Spinal cord (tissue), 10 donors: ENCODE measurements around the gene PRKD1. TPM values are rescaled to one million over a fixed set of nuclear protein-coding genes. Genes with fewer than 3 reads are reported as not detected.
"Not testable (repeated sequence)": the region's sequence is repeated elsewhere in the genome, so short reads cannot be mapped to it uniquely, and the experiment has no call there.

Experiments used
- DNase-seq, 6 donors: peaks; one replicate each; pipeline versions ENCODE4 v3.0.0 to v3.0.0-alpha.2; 2013 to 2015; ENCODE audit warnings: low spot score in 6 of 6, low read depth in 4 of 6
- H3K27ac ChIP-seq: one replicate; pipeline ENCODE4 v1.5.1; 2013; ENCODE audit warnings: low read depth, low read length, control low read depth
- H3K27me3 ChIP-seq: one replicate; pipeline ENCODE4 v1.6.1; 2013; ENCODE audit warnings: low read length; ENCODE audit not compliant: control insufficient read depth, insufficient read depth
- H3K36me3 ChIP-seq: one replicate; pipeline ENCODE4 v1.6.1; 2013; ENCODE audit warnings: low read length; ENCODE audit not compliant: control insufficient read depth, insufficient read depth
- H3K4me1 ChIP-seq: one replicate; pipeline ENCODE4 v1.6.1; 2013; ENCODE audit warnings: low read length; ENCODE audit not compliant: control insufficient read depth, insufficient read depth
- H3K4me3 ChIP-seq: one replicate; pipeline ENCODE4 v1.5.1; 2013; ENCODE audit warnings: low read depth, low read length, control low read depth
- H3K9me3 ChIP-seq: one replicate; pipeline ENCODE4 v1.6.1; 2013; ENCODE audit warnings: low read length; ENCODE audit not compliant: control insufficient read depth, insufficient read depth
- WGBS: methylation state at CpG from one replicate; pipeline ENCODE4 v1.1.5; 2013; ENCODE audit warnings: missing lambda C conversion rate; ENCODE audit not compliant: insufficient coverage; 5-methylcytosine and 5-hydroxymethylcytosine counted together
- polyA plus RNA-seq, 2 donors: library from polyadenylated mRNA; unstranded; fragments of 120-200 nt; gene quantifications; one replicate each; pipeline ENCODE4 v1.2.1, GENCODE V29; 2013; ENCODE audit not compliant: insufficient read length in 2 of 2
- total RNA-seq, 2 donors: library from RNA; depleted of rRNA in 1 of 2; stranded (reverse); fragments of 120-200 nt in 1 of 2; fragments of >200 nt in 1 of 2; gene quantifications; one replicate each; pipeline versions ENCODE4 v1.2.3 to v1.2.4, GENCODE V29; 2013 to 2014
- donor health status: healthy.

The PRKD1 gene
- total and polyA plus RNA-seq, 4 donors: 14.4 to 23.9 (median 20.9) TPM

GRCh38 chr14:29868000-29868399, 59.6 kb downstream of the PRKD1 start:
- Histone ChIP-seq H3K36me3 (no peaks in the 10 kb centered on the region), H3K27ac (no peak overlapping the region), H3K27me3 (no peaks in the 10 kb centered on the region), H3K4me1 (no peaks in the 10 kb centered on the region), H3K9me3 (no peaks in the 10 kb centered on the region), H3K4me3 (no peak overlapping the region)
- DNase-seq: peak in 2 of 6 donors; percentile 53 to 54
- WGBS: 0% methylated on average over 1 of the region's 3 CpGs

- H3K9me3 ChIP-seq: no peaks in the 10 kb centered on the region
- WGBS: 17% methylated on average over 1 of the region's 2 CpGs
- no peaks in the 10 kb centered on the region for H3K36me3 ChIP-seq
- H3K27me3 ChIP-seq: no peaks in the 10 kb centered on the region
- no peak overlapping the region for H3K27ac ChIP-seq
- no peak overlapping the region for H3K4me3 ChIP-seq
- H3K4me1 ChIP-seq: no peaks in the 10 kb centered on the region
- DNase-seq: peak in 1 of 6 donors; percentile 20
These were observed 62.3 kb downstream of the PRKD1 start for GRCh38 chr14:29865299-29865698.

- DNase-seq: no peak
- Histone ChIP-seq H3K9me3 (no peaks in the 10 kb centered on the region), H3K27me3 (no peaks in the 10 kb centered on the region), H3K36me3 (no peaks in the 10 kb centered on the region), H3K4me1 (no peaks in the 10 kb centered on the region), H3K27ac (no peak overlapping the region), H3K4me3 (no peak overlapping the region)
- WGBS: 75% methylated on average over 1 of the region's 2 CpGs
These were observed 65.7 kb downstream of the PRKD1 start for GRCh38 chr14:29861996-29862395.

GRCh38 chr14:29858299-29858698, 69.3 kb downstream of the PRKD1 start:
- Histone ChIP-seq H3K27ac (no peak overlapping the region), H3K27me3 (no peaks in the 10 kb centered on the region), H3K9me3 (no peaks in the 10 kb centered on the region), H3K4me1 (no peaks in the 10 kb centered on the region), H3K4me3 (no peak overlapping the region), H3K36me3 (no peaks in the 10 kb centered on the region)
- 87% methylated on average over 3 of the region's 3 CpGs for WGBS
- DNase-seq: no peak

GRCh38 chr14:29857551-29857950, 70.1 kb downstream of the PRKD1 start:
- no peaks in the 10 kb centered on the region for H3K4me1 ChIP-seq
- no peaks in the 10 kb centered on the region for H3K27me3 ChIP-seq
- no peak for DNase-seq
- H3K9me3 ChIP-seq: no peaks in the 10 kb centered on the region
- no peaks in the 10 kb centered on the region for H3K36me3 ChIP-seq
- no CpG with 5 or more reads among the region's 3 CpGs for WGBS
- no peak overlapping the region for H3K4me3 ChIP-seq
- no peak overlapping the region for H3K27ac ChIP-seq

GRCh38 chr14:29856516-29856915, 71.1 kb downstream of the PRKD1 start:
- Histone ChIP-seq H3K4me1 (no peaks in the 10 kb centered on the region), H3K36me3 (no peaks in the 10 kb centered on the region), H3K4me3 (no peak overlapping the region), H3K9me3 (no peaks in the 10 kb centered on the region), H3K27me3 (no peaks in the 10 kb centered on the region), H3K27ac (no peak overlapping the region)
- no CpG with 5 or more reads among the region's 4 CpGs for WGBS
- DNase-seq: no peak

GRCh38 chr14:29853691-29854090, 74.0 kb downstream of the PRKD1 start:
- not testable (repeated sequence) for H3K4me3 ChIP-seq, H3K27ac ChIP-seq, H3K27me3 ChIP-seq, H3K4me1 ChIP-seq, DNase-seq, H3K36me3 ChIP-seq, H3K9me3 ChIP-seq
- WGBS: no CpG with 5 or more reads among the region's 2 CpGs

- Histone ChIP-seq H3K4me3 (no peak overlapping the region), H3K4me1 (no peaks in the 10 kb centered on the region), H3K27me3 (no peaks in the 10 kb centered on the region), H3K36me3 (no peaks in the 10 kb centered on the region), H3K27ac (no peak overlapping the region), H3K9me3 (no peaks in the 10 kb centered on the region)
- WGBS: no CpG with 5 or more reads among the region's 2 CpGs
- DNase-seq: no peak
These were observed 74.4 kb downstream of the PRKD1 start for GRCh38 chr14:29853272-29853671.

GRCh38 chr14:29851397-29851796, 76.2 kb downstream of the PRKD1 start:
- Histone ChIP-seq H3K4me1 (no peaks in the 10 kb centered on the region), H3K27ac (no peak overlapping the region), H3K27me3 (no peaks in the 10 kb centered on the region), H3K9me3 (no peaks in the 10 kb centered on the region), H3K36me3 (no peaks in the 10 kb centered on the region), H3K4me3 (no peak overlapping the region)
- DNase-seq: no peak
- 67% methylated on average over 3 of the region's 3 CpGs for WGBS

GRCh38 chr14:29847056-29847380, 80.6 kb downstream of the PRKD1 start:
- Histone ChIP-seq H3K4me3 (no peak overlapping the region), H3K27me3 (no peaks in the 10 kb centered on the region), H3K4me1 (no peaks in the 10 kb centered on the region), H3K36me3 (no peaks in the 10 kb centered on the region), H3K9me3 (no peaks in the 10 kb centered on the region), H3K27ac (no peak overlapping the region)
- DNase-seq: peak in 1 of 6 donors; percentile 61
